ENCODE results near the gene C1orf87.

- no peak for TF ChIP-seq POLR2A (IDR thresholded peaks at IDR 0.05)
- no peak for TF ChIP-seq CTCF (IDR thresholded peaks at IDR 0.05)
- TF ChIP-seq POLR2AphosphoS5 (IDR thresholded peaks at IDR 0.05): no peak
- TF ChIP-seq EP300 (IDR thresholded peaks at IDR 0.05; ENCODE audit: low read depth): no peak
Observed at GRCh38 chr1:60055336-60055735, 18.2 kb downstream of the C1orf87 start.

All from transverse colon (tissue), 4 donors.